GM21447 (cell line): Measurements from ENCODE around the gene MMUT.
A peak's percentile ranks its signal among the peaks of the same experiment; 100 is the strongest.
"Not testable (repeated sequence)": the region's sequence is repeated elsewhere in the genome, so short reads cannot be mapped to it uniquely, and the experiment has no call there.

Source experiments
- ATAC-seq: cut with Tn5 transposase; IDR thresholded peaks from one replicate; pipeline ENCODE4 v1.9.1; 2021; ENCODE audit not compliant: unreplicated experiment

The MMUT gene

GRCh38 chr6:49430187-49430586, 32.9 kb downstream of the MMUT start:
- ATAC-seq, result no peak

GRCh38 chr6:49423817-49424216, 39.2 kb downstream of the MMUT start:
- no peak for ATAC-seq

GRCh38 chr6:49416195-49416594, 46.9 kb downstream of the MMUT start:
- ATAC-seq, result no peak

GRCh38 chr6:49415358-49415757, 47.7 kb downstream of the MMUT start:
- no peak for ATAC-seq

GRCh38 chr6:49410564-49410963, 52.5 kb downstream of the MMUT start:
- no peak for ATAC-seq

GRCh38 chr6:49409951-49410542, 53.0 kb downstream of the MMUT start:
- peak; percentile 83 for ATAC-seq

GRCh38 chr6:49406250-49406970, 56.6 kb downstream of the MMUT start:
- ATAC-seq, result no peak

- no peak for ATAC-seq
Observed at GRCh38 chr6:49401063-49401462, 62.0 kb downstream of the MMUT start.

GRCh38 chr6:49386667-49387508, 76.2 kb downstream of the MMUT start:
- ATAC-seq, result not testable (repeated sequence)

GRCh38 chr6:49384904-49385303, 78.1 kb downstream of the MMUT start:
- no peak for ATAC-seq
